PC-3 (cell line): Measurements from ENCODE around the gene ZNF496. TPM values are rescaled to one million over a fixed set of nuclear protein-coding genes. Genes with fewer than 3 reads are reported as not detected.
A peak's percentile ranks its signal among the peaks of the same experiment; 100 is the strongest.

Source experiments
- ATAC-seq: fragments of 200-7000 bp; cut with Tn5 transposase; 2 replicates; pipeline ENCODE4 v1.9.1; 2020; ENCODE audit warnings: mild to moderate bottlenecking, moderate library complexity
- BruUV-seq: library from RNA; stranded (reverse); fragments of 400-500 nt; replicated peaks from 2 replicates; lab custom pipeline; 2021; lab: Mats Ljungman, UMichigan
- CTCF ChIA-PET: fragments of 300-600 bp; sonication (Branson Sonifier 250); formaldehyde crosslinking; loops from one replicate; lab custom pipeline; 2022; ENCODE audit warnings: antibody characterized with exemption; lab: Charles Lee
- POLR2A ChIA-PET: fragments of 300-600 bp; sonication (Branson Sonifier 250); formaldehyde crosslinking; loops from one replicate; lab custom pipeline; 2022; ENCODE audit warnings: antibody characterized with exemption; ENCODE audit not compliant: unreplicated experiment; lab: Charles Lee
- DNase-seq: peaks from one replicate; pipeline ENCODE4 v3.0.0-alpha.2; 2015
- H2AFZ ChIP-seq: fragments of 300-600 bp; sonication (generic); 2 replicates; pipeline ENCODE4 v1.6.0; 2016; ENCODE audit warnings: antibody characterized with exemption, low read length
- H3F3A ChIP-seq: fragments of 300-600 bp; sonication (generic); one replicate; pipeline ENCODE4 v1.6.0; 2017; ENCODE audit warnings: antibody characterized with exemption, low read length, control low read depth, mild to moderate bottlenecking; ENCODE audit not compliant: unreplicated experiment
- H3K27ac ChIP-seq: fragments of 300-600 bp; sonication (generic); 2 replicates; pipeline ENCODE4 v1.5.1; 2016; ENCODE audit warnings: mild to moderate bottlenecking, low read length
- H3K27me3 ChIP-seq: fragments of 300-600 bp; sonication (generic); 2 replicates; pipeline ENCODE4 v1.6.1; 2016; ENCODE audit warnings: low read length, mixed read lengths
- H3K36me3 ChIP-seq: fragments of 300-600 bp; sonication (generic); 2 replicates; pipeline ENCODE4 v1.6.1; 2016; ENCODE audit warnings: low read depth, mixed run types, low read length, mixed read lengths
- H3K4me1 ChIP-seq: fragments of 300-600 bp; sonication (generic); 2 replicates; pipeline ENCODE4 v1.5.1; 2016; ENCODE audit warnings: low read length; ENCODE audit not compliant: insufficient read depth
- H3K4me2 ChIP-seq: fragments of 300-600 bp; sonication (generic); 2 replicates; pipeline ENCODE4 v1.6.0; 2016; ENCODE audit warnings: low read length
- H3K4me3 ChIP-seq: fragments of 300-600 bp; sonication (generic); 2 replicates; pipeline ENCODE4 v1.5.1; 2016; ENCODE audit warnings: mild to moderate bottlenecking, low read length, mixed read lengths
- H3K79me2 ChIP-seq: fragments of 300-600 bp; sonication (generic); 2 replicates; pipeline ENCODE4 v1.6.1; 2017; ENCODE audit warnings: low read length, mixed read lengths
- H3K9ac ChIP-seq: fragments of 300-600 bp; sonication (generic); 2 replicates; pipeline ENCODE4 v1.6.0; 2016; ENCODE audit warnings: mild to moderate bottlenecking, low read length
- H3K9me2 ChIP-seq: fragments of 300-600 bp; sonication (generic); replicated peaks from 2 replicates; pipeline ENCODE4 v1.6.1; 2016; ENCODE audit warnings: mixed run types, low read length, mixed read lengths
- H3K9me3 ChIP-seq: fragments of 300-600 bp; sonication (generic); 2 replicates; pipeline ENCODE4 v1.6.1; 2016; ENCODE audit warnings: low read length, mixed read lengths
- H4K20me1 ChIP-seq: fragments of 300-600 bp; sonication (generic); 2 replicates; pipeline ENCODE4 v1.6.1; 2016; ENCODE audit warnings: low read length, mixed read lengths
- CTCF ChIP-seq: fragments of 300-600 bp; sonication (generic); conservative IDR thresholded peaks from 2 replicates; pipeline ENCODE4 v1.5.1; 2017; ENCODE audit warnings: antibody characterized with exemption, low read depth, mild to moderate bottlenecking, low read length
- EZH2 ChIP-seq: fragments of 300-600 bp; sonication (generic); IDR thresholded peaks from one replicate; pipeline ENCODE4 v1.6.1; 2017; ENCODE audit warnings: antibody characterized with exemption, mild to moderate bottlenecking, low read length; ENCODE audit not compliant: unreplicated experiment
- EZH2phosphoT487 ChIP-seq: fragments of 300-600 bp; sonication (generic); IDR thresholded peaks from 2 replicates; pipeline ENCODE4 v1.6.1; 2018; ENCODE audit warnings: mild to moderate bottlenecking, antibody characterized with exemption, low read length, borderline replicate concordance
- intact Hi-C: fragments of 100-400 bp; cut with micrococcal nuclease; formaldehyde crosslinking; loops from 2 replicates; pipeline ENCODE4 v1.9.0; 2023
- total RNA-seq: library from RNA; depleted of rRNA; stranded (reverse); fragments of >200 nt; gene quantifications from 2 replicates; pipeline ENCODE4 v1.2.3, GENCODE V29; 2014

The ZNF496 gene
- total RNA-seq, 1 experiment from 2014 or later = 79.4 TPM

GRCh38 chr1:247316590-247317197 lies 15.0 kb downstream of the ZNF496 start:
- Histone ChIP-seq H3K27ac (peak overlapping the region; percentile 76), H3K36me3 (peaks cover 69% of the 10 kb centered on the region), H3F3A (no peaks in the 10 kb centered on the region), H3K4me1 (peaks cover 20% of the 10 kb centered on the region), H2AFZ (no peak overlapping the region), H3K4me3 (no peak overlapping the region), H3K79me2 (no peaks in the 10 kb centered on the region), H4K20me1 (peaks cover 8% of the 10 kb centered on the region), H3K9me2 (no peaks in the 10 kb centered on the region), H3K9me3 (no peaks in the 10 kb centered on the region), H3K27me3 (no peaks in the 10 kb centered on the region), H3K4me2 (peak overlapping the region; percentile 55), H3K9ac (peak overlapping the region; percentile 18)
- no peak; the same call in 1 of the 2 replicates for ATAC-seq
- no TSS peak for BruUV-seq
- intact Hi-C loops = loop anchor here (1.0 to 5.0 kb wide), 2 partner anchors 106 to 149 kb away; no protein-coding TSS in a partner anchor
- ChIA-PET CTCF (no interaction called here), POLR2A (interaction anchor here (0.7 kb wide), 1 partner anchor 46 kb away, joined by 4 read pairs; no protein-coding TSS in a partner anchor)
- no peak for TF ChIP-seq CTCF
- no peak for TF ChIP-seq EZH2phosphoT487
- TF ChIP-seq EZH2 = no peak
- no peak for DNase-seq

- ATAC-seq (no peak), DNase-seq (no peak)
- intact Hi-C loops = no loop called here
- Histone ChIP-seq H3K27ac (no peak overlapping the region), H3K4me1 (no peaks in the 10 kb centered on the region), H3K79me2 (no peaks in the 10 kb centered on the region), H2AFZ (no peak overlapping the region), H3F3A (no peaks in the 10 kb centered on the region), H3K9ac (no peak overlapping the region), H3K9me2 (no peaks in the 10 kb centered on the region), H4K20me1 (no peaks in the 10 kb centered on the region), H3K9me3 (no peaks in the 10 kb centered on the region), H3K36me3 (peaks cover 77% of the 10 kb centered on the region), H3K4me2 (no peak overlapping the region), H3K27me3 (no peaks in the 10 kb centered on the region), H3K4me3 (no peak overlapping the region)
- BruUV-seq = no TSS peak
- CTCF ChIA-PET = no interaction called here
- POLR2A ChIA-PET = no interaction called here
- TF ChIP-seq CTCF (no peak), EZH2phosphoT487 (no peak), EZH2 (no peak)
Observed at GRCh38 chr1:247304031-247304430, 27.6 kb downstream of the ZNF496 start.

- Histone ChIP-seq H4K20me1 (no peaks in the 10 kb centered on the region), H3K9me2 (no peaks in the 10 kb centered on the region), H3K79me2 (no peaks in the 10 kb centered on the region), H3K27me3 (no peaks in the 10 kb centered on the region), H3K4me3 (no peak overlapping the region), H3F3A (no peaks in the 10 kb centered on the region), H3K36me3 (peaks cover 73% of the 10 kb centered on the region), H2AFZ (no peak overlapping the region), H3K4me2 (no peak overlapping the region), H3K4me1 (no peaks in the 10 kb centered on the region), H3K27ac (no peak overlapping the region), H3K9ac (no peak overlapping the region), H3K9me3 (no peaks in the 10 kb centered on the region)
- no TSS peak for BruUV-seq
- ChIA-PET POLR2A (no interaction called here), CTCF (no interaction called here)
- intact Hi-C loops = no loop called here
- no peak for DNase-seq
- TF ChIP-seq EZH2 = no peak
- TF ChIP-seq EZH2phosphoT487 = no peak
- TF ChIP-seq CTCF = no peak
- ATAC-seq = no peak
Observed at GRCh38 chr1:247303216-247303615, 28.5 kb downstream of the ZNF496 start.
